GM21367 (cell line): ENCODE measurements around the gene ALKAL2.

Experiments
- ATAC-seq: cut with Tn5 transposase; IDR thresholded peaks from one replicate; pipeline ENCODE4 v1.9.1; 2021; ENCODE audit not compliant: unreplicated experiment

ALKAL2 gene

DNA sequence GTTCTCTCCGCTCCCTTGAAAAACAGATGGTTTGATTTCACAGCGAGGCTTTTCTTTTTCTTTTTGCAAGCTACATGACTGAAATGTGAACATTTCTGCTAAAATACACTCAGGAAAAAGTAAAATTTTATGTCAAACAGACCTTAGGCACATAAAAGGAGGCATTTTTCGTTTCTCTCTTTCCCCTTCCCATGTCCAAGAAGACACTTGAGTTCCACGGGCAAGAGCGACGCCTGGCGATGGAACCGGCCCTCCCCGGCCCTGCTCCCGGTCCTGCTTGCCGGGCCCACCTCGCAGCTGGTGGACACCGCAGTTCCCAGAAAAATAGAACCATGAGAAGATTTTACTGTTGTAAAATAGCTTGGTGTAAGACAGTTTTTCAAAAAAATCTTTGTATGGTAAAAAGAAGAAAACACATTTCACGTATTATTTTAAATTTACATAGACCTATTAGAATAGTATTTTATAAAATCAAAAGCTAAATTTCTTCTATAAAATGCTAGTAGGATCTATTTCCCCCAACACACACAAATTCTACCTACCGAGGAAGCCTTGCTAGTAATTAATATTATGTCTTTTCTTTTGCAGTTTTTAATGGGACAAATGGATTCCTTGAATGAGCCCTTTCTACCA lies 2.3 kb upstream of the ALKAL2 start:
- no peak for ATAC-seq

DNA sequence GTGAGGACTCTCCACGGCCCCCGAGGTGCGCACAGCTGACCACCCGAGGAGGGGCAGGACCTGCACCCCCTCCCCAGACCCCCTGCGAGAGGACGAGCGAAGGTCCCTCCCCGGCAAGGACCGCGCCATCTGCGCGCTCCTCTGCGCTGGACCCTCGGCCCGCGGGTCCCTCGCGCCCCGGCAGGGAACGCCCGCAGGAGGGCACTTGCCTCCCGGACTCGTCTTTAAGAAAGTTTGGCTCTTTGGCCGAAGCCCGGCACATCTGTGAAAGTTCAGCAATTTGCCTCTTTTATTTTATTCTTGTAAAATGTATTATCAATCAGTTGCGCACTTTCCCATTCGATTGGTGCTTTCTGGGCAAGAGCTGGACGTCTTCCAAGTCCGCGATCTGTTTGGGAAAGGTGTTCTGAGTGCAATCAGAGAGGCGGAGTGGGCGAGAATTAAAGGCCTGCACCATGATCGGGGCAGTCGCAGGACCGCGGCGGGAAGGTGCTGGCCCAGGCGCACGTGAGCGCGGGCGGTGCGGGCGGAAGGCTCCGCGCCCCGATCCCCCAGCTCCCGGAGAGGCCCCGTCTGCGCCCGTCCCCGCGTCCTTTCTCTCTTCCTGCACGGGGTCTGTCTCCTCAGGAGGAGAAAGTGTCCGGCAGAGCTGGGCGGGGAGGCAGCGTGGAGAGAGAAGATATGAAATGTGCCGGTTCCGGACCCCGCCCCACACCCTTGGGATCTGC lies 1.6 kb upstream of the ALKAL2 start:
- ATAC-seq: no peak

DNA sequence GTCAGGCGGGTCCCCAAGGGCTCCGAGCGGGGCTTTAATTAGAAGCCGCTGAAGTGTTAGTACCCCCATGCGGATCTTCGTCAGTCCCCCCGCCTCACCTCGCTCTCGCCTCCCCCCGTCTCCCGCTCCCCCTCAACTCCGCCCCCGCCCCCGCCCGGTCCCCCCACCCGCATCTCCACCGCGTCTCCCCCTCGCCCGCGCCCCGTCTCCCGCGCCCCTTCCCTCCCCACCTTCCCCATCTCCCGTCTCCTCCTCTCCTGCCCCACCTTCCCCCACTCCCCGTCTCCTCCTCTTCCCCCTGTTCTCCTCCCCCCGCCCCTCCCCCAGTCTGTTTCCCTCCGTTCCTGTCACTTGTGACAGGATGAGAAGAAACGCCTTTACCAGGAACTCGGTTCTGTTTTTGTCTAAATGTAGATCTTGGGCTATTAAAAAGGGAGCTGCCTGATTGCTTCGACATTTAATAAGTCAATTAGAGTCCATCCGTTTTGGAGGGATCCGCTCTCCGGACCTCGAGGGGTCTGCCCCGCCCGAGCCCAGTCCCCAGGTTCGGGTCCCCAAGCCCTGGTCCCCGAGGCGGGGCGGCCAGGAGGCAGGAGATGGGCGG lies 969 bp upstream of the ALKAL2 start:
- no peak for ATAC-seq

DNA sequence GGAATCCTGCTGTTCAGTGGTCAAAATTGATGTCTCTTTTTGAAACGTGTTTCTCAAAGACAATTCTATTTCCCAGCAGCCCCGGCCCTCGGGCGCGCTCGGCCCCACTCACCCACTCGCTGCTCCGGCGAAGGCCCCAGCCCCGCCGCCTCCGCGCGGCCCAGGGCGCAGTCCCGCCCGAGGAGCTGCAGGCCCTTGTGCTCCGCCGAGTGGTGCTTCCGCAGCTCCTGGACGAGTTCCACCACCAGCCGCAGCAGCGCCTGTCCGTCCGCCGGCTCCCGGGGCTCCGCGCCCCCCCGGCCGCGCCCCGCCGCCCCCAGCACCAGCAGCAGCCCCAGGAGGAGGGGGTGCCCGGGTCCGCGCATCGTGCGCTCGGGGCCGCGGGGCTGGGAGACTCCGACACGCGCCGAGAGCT lies 413 bp downstream of the ALKAL2 start:
- no peak for ATAC-seq

DNA sequence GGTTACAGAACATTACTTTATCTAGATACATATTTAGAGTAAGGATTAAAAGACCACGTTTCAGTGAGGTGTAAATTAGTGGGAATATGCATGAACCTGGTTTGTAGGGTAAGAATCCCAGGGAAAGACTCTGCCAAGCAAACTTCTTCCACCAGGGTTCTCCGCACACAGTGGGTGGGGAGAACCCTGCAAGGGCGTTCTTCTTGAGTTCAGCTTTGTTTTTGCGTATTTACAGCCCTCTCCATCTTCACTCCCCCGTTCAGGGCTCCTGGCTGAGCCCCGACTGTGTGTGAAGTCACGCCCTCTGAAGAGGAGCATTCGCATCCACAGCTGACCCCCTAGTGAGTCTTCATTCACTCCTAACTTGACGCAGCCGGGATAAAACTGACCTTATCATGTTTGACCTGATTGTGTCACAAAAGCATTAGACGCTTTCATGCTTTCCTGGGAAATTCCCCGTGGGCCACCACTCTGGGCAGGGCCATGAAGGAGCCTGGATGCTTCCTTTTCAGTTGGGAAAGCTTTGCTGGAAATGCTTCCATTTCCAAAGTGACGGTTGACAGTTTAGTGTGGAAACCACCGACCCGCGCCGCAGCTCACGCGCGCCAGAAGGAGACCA lies 1.0 kb downstream of the ALKAL2 start:
- ATAC-seq: no peak

DNA sequence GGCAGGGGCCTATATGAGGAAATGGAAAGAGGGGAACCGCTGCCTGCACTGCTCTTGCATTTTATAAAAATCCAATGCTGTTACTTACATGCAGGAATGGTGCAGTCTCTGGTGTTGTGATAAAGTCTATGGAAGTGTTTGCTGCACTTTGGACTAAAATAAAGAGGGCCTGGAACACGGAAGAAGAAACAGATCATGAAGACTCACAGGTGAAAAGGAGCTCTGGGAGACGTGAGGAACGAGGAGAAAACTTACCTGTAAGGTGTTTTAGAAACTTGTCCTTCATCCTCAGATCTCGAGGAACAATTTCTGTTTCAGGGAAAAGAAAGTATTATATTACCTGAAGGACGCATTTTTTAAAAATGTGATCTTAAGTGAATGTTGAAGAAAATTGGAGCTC lies 1.9 kb downstream of the ALKAL2 start:
- no peak for ATAC-seq

DNA sequence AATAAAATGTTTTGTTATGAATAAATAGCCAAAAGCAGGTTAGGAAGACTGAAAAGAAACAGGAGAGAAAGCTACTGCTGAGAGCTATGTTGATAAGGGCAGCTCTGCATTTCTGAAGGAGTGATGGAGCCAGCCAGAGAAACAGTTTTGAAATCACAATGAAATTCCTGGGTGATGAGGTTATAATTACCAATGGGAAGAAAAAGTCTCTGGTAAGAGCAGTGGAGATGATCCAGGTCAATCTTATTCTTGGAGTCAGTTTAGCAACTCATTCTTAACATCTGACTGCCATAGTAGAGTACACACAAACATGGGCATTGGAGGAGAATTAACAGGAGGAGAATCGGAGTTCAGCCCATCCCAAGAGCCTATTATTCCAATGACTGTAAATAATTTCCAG lies 2.4 kb downstream of the ALKAL2 start:
- no peak for ATAC-seq

DNA sequence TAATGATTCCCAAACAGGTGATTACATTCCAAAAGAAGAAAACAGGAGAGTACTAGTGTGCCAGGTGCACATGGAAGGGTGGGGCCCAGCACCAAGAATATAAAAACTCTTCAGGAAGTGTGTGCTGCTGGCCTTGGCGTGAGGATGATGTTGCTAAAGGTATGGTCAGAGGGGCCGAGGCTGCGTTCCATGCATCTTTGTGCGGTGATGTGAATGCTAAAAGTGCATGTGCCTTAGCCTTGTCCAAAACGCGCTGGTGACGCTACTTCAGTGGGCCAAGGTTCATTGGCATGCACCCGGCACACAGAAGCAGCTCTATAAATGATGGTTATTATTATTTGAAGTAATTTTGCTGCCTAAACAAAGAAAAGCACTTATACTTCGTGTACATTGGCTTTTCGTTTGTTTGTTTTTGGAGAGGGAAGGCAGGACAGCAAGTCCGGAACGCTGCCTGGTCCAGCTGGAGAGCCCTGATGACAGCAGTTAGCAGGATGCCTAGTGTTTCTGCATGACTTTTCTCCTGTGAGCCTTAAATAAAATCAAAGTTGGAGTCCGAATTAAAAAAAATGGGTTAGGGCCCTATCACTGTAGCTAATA lies 2.9 kb downstream of the ALKAL2 start:
- ATAC-seq: no peak

DNA sequence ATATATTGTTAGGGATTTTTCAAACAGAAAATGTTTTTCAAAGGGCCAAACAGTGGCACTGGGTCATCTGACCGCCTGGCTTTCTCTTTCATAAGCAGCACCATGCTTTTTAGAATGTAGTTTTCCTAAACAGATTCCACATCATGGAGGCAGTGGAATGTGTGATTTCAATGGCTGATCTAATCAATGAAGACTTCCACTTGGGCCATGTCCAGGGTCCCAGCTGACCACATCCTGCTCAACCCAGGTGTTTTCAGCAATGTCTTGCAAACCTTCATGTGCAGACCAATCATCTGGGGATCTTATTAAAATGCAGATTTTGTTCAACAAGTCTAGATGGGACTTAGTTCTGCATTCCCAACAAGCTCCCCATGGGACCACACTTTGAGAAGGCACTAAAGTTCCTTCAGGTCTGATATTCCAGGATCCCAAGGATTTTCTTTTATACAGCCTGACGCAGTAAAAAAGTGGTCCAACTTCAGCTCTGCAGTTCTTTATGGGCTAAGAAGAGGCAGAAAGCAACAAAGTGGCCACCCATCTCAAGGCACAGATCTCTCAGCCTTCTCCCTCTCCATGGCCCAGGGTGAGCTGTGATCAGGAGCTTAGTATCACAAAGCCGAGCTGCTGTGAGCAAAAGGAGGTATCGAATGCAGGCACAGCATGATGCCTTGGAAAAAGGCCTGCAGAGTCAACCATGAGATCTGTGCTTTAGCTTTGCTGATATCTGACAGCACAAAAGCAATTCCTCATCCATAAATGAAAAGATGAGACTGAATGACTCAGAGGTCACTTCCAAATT lies 3.7 kb downstream of the ALKAL2 start:
- no peak for ATAC-seq

DNA sequence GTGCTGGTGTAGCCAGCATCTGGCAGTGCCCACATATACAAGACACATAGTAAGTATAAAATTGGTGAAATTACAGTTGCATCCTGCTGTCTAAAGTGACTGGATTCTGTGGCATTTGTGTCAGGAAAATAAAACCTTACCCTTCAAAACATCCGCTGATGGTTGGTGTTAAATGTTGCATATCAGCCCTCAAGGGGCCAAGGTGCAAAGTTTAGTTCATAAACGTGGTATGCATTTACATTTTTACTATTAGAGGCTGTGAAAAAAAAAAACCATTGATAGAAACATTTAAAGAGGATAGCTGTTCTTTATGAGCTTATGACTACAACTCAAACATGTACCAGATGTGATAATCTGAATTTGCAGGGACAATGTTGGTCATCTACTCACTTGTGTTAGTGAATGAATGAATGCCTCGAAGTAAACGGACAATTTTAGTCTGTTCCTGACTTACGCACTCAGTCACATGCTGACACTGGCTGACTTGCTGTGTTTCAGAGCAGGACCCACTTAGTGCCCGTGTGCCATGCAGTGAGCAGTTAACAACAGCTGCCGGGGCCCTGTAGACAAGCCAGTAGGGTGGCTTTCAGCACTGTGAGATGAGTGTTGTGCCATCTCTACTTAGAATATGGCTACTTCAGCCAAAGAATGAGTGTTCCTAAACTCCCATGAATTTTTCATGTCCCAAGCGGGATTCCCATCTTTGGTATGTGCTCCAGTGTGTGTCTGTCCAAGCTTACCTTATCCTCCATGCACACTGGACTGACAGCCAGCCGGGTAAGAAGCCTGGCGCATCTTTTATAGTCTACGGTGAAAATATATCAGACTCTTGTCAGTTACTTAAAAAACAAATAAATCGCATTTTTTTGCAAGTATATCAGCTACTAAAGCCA lies 5.3 kb downstream of the ALKAL2 start:
- no peak for ATAC-seq

DNA sequence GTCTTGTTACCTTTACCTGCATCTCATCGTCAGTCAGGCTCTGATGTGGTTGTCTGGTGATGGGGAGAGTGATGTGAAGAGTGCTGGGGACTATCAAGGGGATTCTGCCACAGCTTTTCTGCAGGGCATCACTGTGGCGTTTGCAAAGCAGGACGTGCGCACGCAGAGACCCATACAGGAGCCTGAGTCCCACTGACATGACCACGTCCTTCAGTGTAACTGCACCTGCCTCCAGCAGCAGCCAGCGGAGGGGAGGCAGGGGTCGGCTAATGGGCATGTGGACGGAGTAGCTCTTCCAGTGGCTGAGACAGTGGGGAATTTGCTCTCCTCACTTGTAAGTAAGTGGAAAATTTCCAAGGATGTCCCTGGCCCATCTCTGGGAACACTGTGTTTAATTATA lies 6.5 kb downstream of the ALKAL2 start:
- ATAC-seq: no peak

DNA sequence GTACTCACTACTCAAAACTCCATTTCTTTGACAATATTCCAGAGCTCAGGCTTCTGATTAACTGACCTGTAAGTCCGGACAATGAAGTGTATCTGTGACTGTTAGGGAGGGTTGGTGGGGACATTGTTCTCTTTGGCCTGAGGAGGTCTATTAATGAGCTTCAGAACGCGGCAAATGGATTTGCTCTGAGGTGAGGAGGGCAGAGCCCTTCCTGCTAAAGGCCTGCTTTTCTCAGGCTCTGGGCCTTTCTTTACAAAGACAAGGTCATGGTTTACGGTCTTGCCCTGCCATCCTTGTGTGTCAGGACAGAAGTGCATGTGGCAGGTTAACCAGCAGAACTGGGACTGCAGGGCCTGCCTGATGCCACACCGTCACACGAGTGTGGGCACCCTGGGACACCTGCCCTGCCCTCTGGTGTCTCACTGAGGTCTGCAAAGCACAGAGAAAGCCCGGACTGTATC lies 7.2 kb downstream of the ALKAL2 start:
- no peak for ATAC-seq

DNA sequence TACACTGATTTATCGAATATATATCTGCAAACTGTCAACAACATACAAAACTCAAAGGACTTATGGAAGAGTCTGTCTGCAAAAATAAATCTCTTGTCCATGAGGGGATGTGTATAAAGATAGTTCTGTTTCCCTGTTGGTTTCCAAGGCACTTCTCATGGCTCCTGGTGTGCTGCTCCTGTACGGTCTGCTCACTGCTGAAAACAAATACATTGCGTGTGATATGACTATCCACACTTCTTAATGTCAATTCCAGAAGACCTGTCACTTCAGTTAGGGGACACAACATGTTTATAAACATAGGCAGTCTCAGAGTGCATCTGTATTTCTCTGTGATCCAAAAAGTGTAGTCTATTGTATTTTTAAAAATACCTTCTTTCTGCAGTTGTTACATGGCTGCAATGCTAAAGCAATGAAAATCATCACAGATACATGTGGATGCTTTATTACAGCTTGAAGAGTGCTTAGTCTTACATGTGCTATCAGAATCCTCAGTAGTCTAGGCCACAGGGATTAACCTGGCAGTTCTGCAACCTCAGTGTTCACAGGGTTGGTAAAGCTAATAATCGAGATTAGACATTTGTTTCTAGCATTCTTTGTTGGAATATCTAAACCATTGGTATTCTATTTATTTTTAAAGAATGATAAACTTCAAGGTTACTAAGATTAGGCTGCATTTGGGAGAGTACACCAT lies 7.8 kb downstream of the ALKAL2 start:
- no peak for ATAC-seq

DNA sequence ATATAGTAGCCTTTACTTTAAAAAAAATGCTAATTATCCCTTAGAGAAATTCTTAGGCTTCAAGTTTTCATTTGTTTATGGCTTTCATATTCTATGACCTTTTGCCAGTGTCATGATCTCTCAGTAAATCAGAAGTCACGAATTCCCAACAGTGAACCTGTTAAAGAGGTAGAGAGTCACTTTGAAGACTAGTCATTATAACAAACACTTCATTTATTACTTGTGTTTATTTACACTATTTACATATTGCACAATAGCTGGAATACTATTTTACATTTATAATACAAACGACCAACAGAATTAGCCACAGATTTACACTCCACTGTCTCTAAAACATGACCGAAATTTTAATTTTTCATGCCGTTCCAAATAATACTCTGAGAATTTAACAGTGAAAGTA lies 8.5 kb downstream of the ALKAL2 start:
- no peak for ATAC-seq

DNA sequence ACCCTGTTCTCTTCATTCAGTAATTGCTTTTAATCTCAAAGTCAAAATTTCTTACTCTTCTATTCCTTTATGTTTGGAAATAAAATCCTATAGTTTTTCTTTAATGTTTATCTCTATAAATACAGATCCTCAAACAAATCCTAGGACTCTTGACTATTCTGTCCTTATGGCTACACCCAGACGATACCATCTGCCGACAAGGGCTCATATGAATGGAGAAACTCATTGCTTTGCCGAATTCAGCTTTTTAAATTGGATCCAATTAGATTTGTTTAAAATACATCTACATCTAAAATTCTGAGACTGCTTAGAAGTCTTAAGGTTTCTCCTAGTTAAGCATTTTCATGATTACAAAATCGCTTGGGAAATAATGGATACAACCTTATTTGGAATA lies 9.0 kb downstream of the ALKAL2 start:
- ATAC-seq: no peak

DNA sequence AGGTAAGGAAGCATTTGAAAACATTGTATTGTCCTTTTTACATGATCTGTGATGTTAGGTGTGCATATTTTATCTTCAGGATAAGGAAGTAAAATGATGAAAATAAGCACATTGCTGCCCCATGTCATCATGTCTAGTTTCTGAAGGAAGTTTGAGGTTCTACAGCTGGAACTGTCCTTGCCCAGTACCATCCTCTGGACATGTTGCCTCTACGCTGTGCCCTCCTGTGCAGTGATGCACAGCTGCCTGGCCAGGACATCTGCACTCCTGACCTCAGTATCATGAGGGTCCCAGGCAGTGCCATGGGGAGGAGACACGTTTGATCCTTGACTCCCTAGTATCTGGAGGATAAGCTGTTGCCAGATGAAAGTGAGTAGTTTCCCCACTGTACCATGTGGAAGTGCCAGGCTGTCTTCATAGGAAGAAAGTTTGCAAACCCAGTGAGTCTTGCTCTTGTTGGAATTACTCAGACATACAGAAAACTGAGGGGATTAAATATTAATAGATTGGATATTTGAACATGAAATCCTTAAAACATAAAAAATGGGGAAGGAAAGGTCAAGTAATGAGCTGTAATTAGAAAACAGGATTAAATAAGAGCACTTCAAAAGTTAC lies 9.5 kb downstream of the ALKAL2 start:
- ATAC-seq: no peak

DNA sequence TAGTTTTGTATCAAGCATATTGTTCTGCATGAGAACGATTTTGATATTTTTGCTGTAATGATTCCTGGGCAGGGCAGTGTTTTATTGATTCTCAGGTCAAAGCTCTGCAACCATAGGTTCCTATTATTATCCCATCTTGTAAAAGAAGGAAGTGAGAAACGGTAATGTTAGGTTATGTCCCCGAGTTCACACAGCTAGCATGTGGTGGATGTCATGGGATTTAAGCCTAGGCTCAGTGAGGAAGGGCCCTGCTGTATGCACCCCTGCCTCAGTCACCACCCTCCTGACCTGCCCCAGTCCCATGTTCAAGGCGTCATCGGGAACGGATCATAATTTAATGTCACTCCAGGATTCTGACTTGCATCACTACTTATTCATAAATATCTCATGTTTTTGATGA lies 12.4 kb downstream of the ALKAL2 start:
- ATAC-seq: peak; percentile 97

DNA sequence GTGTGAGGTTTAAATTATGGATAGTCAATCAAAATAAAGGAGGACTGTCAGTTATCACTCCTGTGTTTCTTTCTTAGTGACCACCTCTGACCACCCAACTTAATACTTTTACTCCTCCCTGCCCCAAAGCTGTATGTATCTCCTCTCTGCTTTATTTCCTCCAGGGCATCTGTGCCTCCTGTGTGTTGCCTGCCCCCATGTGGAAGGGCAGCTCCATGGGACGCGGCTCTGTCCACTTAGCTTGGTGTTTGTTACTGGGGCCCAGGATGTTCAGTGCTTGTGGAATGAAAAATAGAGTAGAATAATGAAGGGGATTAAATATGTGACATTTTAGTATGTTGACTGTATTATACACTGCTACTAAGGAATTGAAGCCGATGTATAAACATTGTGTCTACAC lies 13.4 kb downstream of the ALKAL2 start:
- ATAC-seq: no peak

DNA sequence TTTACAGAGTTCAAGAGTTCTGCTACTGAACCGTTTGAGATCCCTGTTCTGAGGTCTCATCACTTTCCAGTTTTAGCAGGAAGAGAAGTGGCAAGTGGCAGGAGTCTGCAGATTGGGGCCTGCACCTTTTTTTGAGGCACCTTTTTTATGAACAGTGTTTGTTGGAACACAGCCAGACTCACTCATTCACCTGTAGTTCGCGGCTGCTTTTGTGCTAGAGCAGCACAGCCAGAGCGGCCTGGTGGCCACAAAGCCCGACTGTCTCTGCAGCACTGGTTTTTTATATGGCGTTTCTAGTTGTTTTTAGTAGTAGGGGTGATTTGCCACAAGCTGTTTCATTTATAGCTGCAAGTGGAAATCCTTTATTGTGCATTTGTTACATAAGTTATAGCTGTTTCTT lies 14.6 kb downstream of the ALKAL2 start:
- ATAC-seq: no peak
